Dedifferentiated amniotic fluid mesenchymal stem cell (primary cell): ENCODE results near the gene PCDHB12.
A peak's percentile ranks its signal among the peaks of the same experiment; 100 is the strongest.
"Not testable (repeated sequence)": the region's sequence is repeated elsewhere in the genome, so short reads cannot be mapped to it uniquely, and the experiment has no call there.

ENCODE experiments used
- DNase-seq: peaks from one replicate; pipeline ENCODE4 v3.0.0-alpha.2; 2016; ENCODE audit errors: extremely low spot score

The PCDHB12 gene

DNA sequence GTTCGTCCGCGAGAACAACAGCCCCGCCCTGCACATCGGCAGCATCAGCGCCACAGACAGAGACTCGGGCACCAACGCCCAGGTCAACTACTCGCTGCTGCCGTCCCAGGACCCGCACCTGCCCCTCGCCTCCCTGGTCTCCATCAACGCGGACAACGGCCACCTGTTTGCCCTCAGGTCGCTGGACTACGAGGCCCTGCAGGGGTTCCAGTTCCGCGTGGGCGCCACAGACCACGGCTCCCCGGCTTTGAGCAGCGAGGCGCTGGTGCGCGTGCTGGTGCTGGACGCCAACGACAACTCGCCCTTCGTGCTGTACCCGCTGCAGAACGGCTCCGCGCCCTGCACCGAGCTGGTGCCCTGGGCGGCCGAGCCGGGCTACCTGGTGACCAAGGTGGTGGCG is 1.8 kb downstream of the PCDHB12 start:
- not testable (repeated sequence) for DNase-seq

DNA sequence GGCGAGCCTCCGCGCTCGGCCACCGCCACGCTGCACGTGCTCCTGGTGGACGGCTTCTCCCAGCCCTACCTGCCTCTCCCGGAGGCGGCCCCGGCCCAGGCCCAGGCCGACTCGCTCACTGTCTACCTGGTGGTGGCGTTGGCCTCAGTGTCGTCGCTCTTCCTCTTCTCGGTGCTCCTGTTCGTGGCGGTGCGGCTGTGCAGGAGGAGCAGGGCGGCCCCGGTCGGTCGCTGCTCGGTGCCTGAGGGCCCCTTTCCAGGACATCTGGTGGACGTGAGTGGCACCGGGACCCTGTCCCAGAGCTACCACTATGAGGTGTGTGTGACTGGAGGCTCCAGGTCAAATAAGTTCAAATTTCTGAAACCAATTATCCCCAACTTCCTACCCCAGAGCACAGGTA is 2.3 kb downstream of the PCDHB12 start:
- not testable (repeated sequence) for DNase-seq

DNA sequence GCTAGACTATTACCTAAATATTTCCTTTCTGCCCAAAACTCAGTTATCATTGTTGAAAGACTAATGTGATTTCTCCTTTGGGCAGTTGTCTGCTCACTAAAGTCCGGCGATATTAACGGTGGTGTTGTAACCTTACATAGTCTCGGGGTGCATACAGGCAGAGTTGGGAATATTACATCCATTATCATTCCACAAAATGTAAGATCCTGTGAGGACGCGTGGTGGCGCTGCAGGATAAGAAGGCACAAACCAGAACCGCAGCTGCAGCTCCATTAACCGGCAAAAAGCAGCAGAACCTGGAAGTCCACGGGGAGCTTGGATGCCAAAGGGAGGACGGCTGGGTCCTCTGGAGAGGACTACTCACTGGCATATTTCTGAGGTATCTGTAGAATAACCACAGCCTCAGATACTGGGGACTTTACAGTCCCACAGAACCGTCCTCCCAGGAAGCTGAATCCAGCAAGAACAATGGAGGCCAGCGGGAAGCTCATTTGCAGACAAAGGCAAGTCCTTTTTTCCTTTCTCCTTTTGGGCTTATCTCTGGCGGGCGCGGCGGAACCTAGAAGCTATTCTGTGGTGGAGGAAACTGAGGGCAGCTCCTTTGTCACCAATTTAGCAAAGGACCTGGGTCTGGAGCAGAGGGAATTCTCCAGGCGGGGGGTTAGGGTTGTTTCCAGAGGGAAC is 5.3 kb downstream of the PCDHB12 start, which contains the start of gene PCDHB13:
PCDHB13 (plus strand) TSS at position 264 of the 684 bp plus-strand sequence; CDS start at position 469, 205 bp downstream.
- DNase-seq: not testable (repeated sequence)

DNA sequence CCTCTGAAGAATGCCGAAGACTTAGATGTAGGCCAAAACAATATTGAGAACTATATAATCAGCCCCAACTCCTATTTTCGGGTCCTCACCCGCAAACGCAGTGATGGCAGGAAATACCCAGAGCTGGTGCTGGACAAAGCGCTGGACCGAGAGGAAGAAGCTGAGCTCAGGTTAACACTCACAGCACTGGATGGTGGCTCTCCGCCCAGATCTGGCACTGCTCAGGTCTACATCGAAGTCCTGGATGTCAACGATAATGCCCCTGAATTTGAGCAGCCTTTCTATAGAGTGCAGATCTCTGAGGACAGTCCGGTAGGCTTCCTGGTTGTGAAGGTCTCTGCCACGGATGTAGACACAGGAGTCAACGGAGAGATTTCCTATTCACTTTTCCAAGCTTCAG is 6.1 kb downstream of the PCDHB12 start:
- not testable (repeated sequence) for DNase-seq

DNA sequence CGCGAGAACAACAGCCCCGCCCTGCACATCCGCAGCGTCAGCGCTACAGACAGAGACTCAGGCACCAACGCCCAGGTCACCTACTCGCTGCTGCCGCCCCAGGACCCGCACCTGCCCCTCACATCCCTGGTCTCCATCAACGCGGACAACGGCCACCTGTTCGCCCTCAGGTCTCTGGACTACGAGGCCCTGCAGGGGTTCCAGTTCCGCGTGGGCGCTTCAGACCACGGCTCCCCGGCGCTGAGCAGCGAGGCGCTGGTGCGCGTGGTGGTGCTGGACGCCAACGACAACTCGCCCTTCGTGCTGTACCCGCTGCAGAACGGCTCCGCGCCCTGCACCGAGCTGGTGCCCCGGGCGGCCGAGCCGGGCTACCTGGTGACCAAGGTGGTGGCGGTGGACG is 7.0 kb downstream of the PCDHB12 start:
- not testable (repeated sequence) for DNase-seq

DNA sequence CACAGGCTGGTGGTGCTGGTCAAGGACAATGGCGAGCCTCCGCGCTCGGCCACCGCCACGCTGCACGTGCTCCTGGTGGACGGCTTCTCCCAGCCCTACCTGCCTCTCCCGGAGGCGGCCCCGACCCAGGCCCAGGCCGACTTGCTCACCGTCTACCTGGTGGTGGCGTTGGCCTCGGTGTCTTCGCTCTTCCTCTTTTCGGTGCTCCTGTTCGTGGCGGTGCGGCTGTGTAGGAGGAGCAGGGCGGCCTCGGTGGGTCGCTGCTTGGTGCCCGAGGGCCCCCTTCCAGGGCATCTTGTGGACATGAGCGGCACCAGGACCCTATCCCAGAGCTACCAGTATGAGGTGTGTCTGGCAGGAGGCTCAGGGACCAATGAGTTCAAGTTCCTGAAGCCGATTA is 7.5 kb downstream of the PCDHB12 start:
- not testable (repeated sequence) for DNase-seq

DNA sequence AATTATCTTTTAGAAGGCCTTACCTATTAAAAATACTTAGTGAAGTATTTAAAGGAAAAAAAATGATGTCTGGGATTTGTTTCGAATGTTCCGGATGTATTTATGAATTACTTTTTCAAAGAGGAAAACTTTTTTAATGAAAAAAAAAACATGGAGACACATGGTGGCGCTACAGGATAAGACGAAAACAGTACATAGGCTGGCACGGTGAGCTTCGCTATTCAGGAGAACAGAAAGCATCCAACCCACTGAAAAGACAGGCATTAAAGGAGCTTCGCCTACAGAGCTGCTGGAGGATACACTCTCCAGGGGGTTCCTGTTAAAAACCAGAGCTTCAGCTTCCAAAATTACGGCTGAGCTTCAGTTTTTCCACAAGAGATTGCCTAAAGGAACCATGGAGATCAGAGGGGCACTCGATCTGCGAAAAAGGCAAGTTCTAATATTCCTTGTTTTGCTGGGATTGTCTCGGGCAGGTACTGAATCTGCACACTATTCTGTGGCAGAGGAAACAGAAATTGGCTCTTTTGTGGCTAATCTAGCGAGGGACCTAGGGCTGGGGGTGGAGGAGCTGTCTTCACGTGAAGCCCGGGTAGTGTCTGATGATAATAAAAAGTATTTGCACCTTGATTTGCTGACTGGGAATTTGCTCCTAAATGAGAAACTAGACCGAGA is 14.7 kb downstream of the PCDHB12 start, which contains the start of gene PCDHB14:
PCDHB14 (plus strand) TSS at position 232 of the 672 bp plus-strand sequence; CDS start at position 395, 163 bp downstream.
- DNase-seq: peak; percentile 54

DNA sequence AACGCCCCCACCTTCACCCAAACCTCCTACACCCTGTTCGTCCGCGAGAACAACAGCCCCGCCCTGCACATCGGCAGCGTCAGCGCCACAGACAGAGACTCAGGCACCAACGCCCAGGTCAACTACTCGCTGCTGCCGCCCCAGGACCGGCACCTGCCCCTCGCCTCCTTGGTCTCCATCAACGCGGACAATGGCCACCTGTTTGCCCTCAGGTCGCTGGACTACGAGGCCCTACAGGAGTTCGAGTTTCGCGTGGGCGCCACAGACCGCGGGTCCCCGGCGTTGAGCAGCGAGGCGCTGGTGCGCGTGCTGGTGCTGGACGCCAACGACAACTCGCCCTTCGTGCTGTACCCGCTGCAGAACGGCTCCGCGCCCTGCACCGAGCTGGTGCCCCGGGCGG is 16.3 kb downstream of the PCDHB12 start:
- DNase-seq: not testable (repeated sequence)

DNA sequence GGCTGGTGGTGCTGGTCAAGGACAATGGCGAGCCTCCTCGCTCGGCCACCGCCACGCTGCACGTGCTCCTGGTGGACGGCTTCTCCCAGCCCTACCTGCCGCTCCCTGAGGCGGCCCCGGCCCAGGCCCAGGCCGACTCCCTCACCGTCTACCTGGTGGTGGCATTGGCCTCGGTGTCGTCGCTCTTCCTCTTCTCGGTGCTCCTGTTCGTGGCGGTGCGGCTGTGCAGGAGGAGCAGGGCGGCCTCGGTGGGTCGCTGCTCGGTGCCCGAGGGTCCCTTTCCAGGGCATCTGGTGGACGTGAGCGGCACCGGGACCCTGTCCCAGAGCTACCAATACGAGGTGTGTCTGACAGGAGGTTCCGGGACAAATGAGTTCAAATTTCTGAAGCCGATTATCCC is 16.9 kb downstream of the PCDHB12 start:
- not testable (repeated sequence) for DNase-seq

DNA sequence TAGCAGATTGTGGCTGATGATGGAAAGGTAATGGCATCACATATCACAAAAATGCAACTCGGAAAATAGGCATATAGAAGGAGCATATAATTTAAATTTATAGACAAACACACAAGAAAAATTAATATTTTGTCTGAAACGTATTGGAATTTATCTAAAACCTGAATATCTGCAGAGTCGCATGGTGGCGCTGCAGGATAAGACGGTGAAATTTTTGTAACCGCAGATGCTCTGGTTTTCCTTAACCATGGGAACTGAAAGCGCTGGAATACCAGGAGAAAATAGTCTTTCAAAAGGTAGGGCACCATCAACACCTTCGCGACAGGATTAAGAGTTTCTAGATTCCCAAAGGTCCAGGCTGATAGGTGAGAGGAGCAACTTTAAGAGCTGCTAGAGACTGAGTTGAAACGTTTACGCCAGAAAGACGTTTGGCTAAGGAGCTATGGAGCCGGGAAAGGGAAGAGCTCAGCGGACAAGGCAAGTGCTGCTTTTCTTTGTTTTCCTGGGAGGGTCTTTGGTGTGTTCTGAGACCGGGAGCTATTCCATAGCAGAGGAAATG is 25.7 kb downstream of the PCDHB12 start:
- DNase-seq: no peak

DNA sequence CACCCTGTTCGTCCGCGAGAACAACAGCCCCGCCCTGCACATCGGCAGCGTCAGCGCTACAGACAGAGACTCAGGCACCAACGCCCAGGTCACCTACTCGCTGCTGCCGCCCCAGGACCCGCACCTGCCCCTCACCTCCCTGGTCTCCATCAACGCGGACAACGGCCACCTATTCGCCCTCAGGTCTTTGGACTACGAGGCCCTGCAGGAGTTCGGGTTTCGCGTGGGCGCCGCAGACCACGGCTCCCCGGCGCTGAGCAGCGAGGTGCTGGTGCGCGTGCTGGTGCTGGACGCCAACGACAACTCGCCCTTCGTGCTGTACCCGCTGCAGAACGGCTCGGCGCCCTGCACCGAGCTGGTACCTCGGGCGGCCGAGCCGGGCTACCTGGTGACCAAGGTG is 27.4 kb downstream of the PCDHB12 start:
- DNase-seq: not testable (repeated sequence)

DNA sequence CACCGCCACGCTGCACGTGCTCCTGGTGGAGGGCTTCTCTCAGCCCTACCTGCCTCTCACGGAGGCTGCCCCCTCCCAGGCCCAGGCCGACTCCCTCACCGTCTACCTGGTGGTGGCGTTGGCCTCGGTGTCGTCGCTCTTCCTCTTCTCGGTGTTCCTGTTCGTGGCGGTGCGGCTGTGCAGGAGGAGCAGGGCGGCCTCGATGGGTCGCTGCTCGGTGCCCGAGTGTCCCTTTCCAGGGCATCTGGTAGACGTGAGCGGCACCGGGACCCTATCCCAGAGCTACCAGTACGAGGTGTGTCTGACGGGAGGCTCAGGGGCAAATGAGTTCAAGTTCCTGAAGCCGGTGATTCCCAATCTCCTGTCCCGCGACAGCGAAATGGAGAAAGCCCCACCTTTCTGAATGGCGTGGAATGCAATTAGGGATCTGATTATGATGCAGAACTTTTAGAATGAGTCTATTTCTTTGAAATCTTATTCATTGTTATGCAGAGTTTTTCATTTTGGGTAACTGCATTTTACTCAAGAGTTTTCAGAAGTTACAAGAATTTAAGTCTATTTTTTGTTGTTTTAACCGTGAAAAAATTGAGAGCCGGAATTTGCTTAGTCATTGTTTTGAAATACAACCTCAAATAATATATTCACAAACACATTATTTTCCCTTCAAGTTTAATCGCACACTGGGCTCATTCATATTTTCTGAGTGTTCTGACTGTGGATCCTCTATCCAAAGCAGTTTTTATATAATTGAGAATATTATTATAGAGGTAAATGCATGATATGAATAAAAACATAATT is 28.2 kb downstream of the PCDHB12 start:
- DNase-seq: no peak

DNA sequence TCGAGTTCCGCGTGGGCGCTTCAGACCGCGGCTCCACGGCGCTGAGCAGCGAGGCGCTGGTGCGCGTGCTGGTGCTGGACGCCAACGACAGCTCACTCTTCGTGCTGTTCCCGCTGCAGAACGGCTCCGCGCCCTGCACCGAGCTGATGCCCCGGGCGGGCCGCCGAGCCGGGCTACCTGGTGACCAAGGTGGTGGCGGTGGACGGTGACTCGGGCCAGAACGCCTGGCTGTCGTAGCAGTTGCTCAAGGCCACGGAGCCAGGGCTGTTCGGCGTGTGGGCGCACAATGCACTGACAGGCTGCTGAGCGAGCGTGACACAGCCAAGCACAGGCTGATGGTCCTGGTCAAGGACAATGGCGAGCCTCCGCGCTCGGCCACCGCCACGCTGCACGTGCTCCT is 33.0 kb downstream of the PCDHB12 start:
- no peak for DNase-seq

DNA sequence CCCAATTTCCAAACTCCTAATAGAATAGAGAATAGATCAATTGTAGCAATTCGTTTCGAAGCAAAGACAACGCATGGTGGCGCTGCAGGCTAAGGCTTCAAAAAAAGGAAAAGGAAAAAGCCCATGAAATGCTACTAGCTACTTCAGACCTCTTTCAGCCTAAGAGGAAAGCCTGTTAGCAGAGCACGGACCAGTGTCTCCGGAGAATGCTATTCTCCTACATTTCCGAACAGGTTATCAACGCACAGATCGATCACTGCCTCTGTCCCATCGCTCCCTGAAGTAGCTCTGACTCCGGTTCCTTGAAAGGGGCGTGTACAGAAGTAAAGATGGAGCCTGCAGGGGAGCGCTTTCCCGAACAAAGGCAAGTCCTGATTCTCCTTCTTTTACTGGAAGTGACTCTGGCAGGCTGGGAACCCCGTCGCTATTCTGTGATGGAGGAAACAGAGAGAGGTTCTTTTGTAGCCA is 36.8 kb downstream of the PCDHB12 start, which contains the start of gene PCDHB15:
PCDHB15 (plus strand) TSS at position 146 of the 468 bp plus-strand sequence; CDS start at position 330, 184 bp downstream.
- no peak for DNase-seq

DNA sequence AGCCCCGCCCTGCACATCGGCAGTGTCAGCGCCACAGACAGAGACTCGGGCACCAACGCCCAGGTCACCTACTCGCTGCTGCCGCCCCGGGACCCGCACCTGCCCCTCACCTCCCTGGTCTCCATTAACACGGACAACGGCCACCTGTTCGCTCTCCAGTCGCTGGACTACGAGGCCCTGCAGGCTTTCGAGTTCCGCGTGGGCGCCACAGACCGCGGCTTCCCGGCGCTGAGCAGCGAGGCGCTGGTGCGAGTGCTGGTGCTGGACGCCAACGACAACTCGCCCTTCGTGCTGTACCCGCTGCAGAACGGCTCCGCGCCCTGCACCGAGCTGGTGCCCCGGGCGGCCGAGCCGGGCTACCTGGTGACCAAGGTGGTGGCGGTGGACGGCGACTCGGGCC is 38.5 kb downstream of the PCDHB12 start:
- DNase-seq: not testable (repeated sequence)

DNA sequence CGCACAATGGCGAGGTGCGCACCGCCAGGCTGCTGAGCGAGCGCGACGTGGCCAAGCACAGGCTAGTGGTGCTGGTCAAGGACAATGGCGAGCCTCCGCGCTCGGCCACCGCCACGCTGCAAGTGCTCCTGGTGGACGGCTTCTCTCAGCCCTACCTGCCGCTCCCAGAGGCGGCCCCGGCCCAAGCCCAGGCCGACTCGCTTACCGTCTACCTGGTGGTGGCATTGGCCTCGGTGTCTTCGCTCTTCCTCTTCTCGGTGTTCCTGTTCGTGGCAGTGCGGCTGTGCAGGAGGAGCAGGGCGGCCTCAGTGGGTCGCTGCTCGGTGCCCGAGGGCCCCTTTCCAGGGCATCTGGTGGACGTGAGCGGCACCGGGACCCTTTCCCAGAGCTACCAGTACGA is 38.9 kb downstream of the PCDHB12 start:
- not testable (repeated sequence) for DNase-seq

DNA sequence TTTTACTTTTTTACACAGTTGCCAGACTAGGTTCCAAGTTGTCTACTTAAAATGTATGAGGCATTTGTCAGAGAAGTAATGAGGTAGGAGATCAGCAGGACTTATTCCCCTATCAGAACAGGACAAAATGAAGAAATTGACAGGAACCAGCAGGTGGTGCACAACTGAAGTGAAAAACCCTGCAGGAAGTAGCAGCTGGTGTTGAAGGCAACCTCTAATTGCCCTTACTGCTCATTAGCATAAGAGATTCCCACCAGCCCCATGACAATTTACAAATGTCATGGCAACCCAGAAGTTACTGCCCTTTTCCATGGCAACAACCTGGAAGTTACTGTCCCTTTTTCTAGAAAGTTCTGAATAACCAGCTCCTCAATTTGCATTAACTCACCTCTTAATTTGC is 42.1 kb downstream of the PCDHB12 start:
- DNase-seq: no peak

DNA sequence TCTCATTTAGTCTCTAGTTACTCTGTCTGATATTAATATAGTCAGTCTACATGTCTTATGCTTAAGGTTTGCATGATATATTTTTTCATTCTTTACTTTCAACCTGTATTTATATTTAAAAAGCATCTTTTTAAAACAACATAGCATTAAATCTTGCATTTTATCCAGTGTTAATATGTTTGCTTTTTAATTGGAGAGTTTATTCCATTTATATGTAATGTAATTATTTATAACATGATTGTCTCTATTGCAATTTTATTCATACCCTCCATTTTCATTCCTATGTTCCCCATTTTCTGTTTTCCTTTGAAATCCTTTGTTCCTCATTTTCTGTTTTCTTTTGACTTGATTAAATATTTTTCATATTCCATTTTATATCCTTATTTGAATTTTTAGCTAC is 49.9 kb downstream of the PCDHB12 start:
- no peak for DNase-seq

DNA sequence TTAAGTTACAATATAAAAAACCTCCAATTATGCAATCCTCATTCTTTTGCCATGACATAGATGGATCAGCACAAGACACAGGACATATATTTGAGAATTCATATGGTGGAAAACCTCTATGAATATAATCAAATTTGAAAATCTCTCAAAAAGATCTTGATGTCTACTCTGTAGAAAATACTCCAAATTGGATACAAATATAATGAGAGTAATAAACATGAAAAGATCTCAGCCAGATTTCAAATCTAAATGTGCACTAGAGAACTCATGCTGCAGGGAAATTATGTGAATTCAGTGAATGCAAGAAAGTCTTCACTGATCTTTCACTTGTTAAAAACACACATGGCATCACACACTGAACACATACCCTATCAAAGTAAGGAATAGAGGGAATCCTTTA is 50.4 kb downstream of the PCDHB12 start:
- no peak for DNase-seq

DNA sequence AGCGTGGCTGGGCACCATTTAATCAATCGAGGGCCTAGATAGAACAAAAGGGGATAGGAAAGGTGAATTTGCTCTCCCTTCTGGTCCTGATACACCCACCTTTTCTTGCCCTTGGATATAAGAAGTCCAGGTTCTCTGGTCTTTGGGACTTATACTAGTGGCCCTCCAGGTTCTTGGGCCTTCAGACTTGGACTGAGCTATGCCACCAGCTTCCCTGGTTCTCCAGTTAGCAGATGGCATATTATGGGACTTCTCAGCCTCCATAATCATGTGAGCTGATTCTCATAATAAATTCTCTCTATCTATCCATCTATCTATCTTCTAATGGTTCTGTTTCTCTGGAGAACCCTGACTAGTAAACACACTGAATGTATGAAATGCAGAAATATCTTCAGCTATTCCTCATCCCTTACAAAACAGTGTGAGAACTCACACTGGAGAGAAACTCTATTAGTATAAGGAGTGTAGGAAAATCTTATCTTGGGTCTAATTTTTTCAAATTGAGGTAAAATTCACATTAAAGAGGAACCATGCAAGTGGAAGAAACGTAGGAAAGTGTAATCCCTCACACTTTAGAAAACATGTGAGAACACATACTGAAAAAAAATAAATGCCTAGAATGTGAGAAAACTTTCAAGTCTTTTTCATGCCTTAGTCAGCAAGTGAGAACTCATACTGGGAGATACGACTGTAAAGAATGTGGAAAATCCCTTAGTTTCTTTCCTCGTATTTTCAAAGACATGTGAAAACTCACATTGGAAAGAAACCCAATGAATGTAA is 52.1 kb downstream of the PCDHB12 start:
- no peak for DNase-seq

DNA sequence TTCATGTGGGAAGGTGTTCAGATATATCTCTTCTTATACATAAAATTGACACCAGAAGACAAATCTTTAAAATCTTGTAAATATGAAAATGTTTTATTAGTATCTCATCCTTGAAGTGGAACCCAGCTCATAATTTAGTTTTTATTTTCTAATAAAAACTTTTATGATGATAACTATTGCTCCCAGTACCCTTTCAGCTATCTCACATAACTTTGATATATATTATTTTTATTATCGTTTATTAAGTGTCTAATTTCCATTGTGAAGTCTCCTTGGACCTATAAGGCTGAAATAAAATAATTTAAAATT is 52.7 kb downstream of the PCDHB12 start:
- no peak for DNase-seq
